B cell (primary cell): Measurements from ENCODE around the gene CLASRP.

ENCODE experiments used
- CTCF ChIP-seq: fragments of 200-600 bp; IDR thresholded peaks from one replicate; pipeline ENCODE4 v1.8.0; 2022; ENCODE audit warnings: antibody characterized with exemption, mild to moderate bottlenecking
- EZH2 ChIP-seq: IDR thresholded peaks from 2 replicates; pipeline ENCODE4 v1.6.1; 2012; ENCODE audit warnings: borderline replicate concordance, low read depth, mild to moderate bottlenecking, moderate library complexity, low read length; ENCODE audit not compliant: insufficient read depth, poor library complexity, severe bottlenecking

- TF ChIP-seq CTCF (no peak), EZH2 (no peak)
These were observed 55.3 kb downstream of the CLASRP start for GRCh38 chr19:45094137-45094536.
